Left ventricle myocardium superior (tissue), 1 donor: ENCODE data around the gene CTNNA3. TPM values are rescaled to one million over a fixed set of nuclear protein-coding genes. Genes with fewer than 3 reads are reported as not detected.

ENCODE experiments used
- ATAC-seq: fragments of 200-7000 bp; cut with Tn5 transposase; one replicate; pipeline ENCODE4 v1.9.1; 2020; ENCODE audit warnings: mild to moderate bottlenecking, moderate library complexity
- DNase-seq: peaks from one replicate; pipeline ENCODE4 v3.0.0-alpha.2; 2020
- intact Hi-C: fragments of 100-400 bp; cut with micrococcal nuclease; formaldehyde crosslinking; loops from one replicate; pipeline ENCODE4 v1.11.0; 2022
- total RNA-seq: library from RNA; stranded (reverse); fragmentation: NEBNext Ultra II Directional; extraction: Animal tissue kit (Norgen Biotek cat#: 25700); gene quantifications from one replicate; pipeline ENCODE4 v1.2.1, GENCODE V29; 2021
- donor health status: DM: no; HTN: yes; CAD: no; lungs with severe emphysema.

Gene CTNNA3
- total RNA-seq, 1 donor from 2014 or later, result 130 TPM

GRCh38 chr10:66095610-66096009 lies 1600.4 kb downstream of the CTNNA3 start:
- ATAC-seq (no peak), DNase-seq (no peak)
- intact Hi-C loops, result no loop called here

GRCh38 chr10:66085906-66086305 lies 1610.1 kb downstream of the CTNNA3 start:
- intact Hi-C loops, result no loop called here

DNA sequence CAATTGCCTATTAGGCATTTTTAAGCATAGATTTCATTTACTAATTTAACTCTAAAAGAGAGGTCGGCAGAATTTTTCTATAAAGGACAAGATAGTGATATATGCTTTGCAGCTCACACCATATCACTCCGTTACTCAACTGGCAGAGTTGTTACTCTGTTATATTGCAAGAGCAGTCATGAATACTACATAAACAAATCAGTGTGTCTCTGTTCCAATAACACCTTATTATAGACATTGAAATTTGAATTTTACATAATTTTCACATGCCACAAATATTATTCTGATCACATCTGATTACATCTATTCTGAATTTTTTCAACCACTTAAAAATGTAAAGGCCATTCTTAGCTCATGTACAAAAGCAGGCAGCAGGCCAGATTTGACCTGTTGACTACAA lies 1624.1 kb downstream of the CTNNA3 start:
- no peak for ATAC-seq
- intact Hi-C loops, result no loop called here
- no peak for DNase-seq

More at GRCh38 chr10:66085906-66086305, 1610.1 kb downstream of the CTNNA3 start:
- ATAC-seq, result no peak
- no peak for DNase-seq

DNA sequence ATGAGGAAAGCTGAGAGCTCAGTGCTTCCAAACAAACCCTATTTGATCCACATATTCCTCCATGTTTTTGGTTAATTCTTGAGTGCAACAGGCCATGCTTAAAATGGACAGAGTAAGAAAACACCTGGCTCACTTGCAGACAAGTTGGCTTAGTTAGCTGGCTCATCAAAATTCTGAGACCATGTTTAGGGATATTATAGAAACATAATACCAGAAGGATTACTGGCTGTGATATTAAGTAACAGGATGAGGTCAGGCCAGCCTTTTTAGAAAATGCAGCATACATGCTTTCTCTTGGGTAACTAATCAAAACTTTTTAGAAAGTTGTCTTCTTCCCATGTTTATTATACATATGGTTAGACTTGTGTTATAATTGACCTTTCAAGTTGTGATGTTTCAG lies 1637.4 kb downstream of the CTNNA3 start:
- ATAC-seq (no peak), DNase-seq (no peak)
- intact Hi-C loops, result no loop called here

GRCh38 chr10:66049335-66049734 lies 1646.7 kb downstream of the CTNNA3 start:
- ATAC-seq, result no peak
- no peak for DNase-seq
- intact Hi-C loops, result no loop called here

DNA sequence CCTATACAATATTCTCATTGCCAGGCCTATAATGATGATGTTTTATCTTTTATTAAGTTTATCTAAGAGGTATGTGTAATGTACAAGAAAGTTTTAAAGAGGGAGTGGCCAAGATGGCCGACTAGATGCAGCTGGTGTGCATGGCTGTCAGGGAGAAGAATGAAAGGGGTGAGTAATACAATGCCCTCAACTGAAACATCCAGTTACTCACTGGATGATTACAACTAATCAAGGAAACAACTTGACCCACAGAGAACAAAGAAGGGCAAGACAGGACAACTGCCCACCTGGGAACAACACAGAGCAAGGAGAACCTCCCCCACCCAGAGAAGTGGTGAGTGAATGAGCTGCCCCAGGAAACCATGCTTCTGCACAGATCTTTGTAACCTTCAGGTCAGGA lies 1650.1 kb downstream of the CTNNA3 start:
- DNase-seq, result no peak
- no peak for ATAC-seq

DNA sequence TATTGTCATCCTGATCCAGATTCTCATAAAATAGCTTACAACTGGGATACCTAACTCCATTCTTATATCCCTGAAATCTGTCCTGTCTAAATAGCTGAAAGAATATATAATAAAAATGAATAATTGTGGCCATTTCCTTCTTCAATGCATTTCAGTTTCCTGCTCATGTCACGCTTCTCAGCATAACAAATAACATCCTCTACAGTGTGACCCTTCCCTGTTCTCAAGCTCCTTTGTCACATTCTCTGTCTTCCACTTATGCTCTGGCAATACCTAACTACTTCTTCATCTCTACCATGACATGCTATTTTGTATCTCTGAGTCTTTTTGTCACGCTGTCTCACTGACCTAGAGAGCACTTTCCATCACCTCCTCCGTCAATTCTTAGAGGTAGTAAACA lies 1654.2 kb downstream of the CTNNA3 start:
- intact Hi-C loops, result no loop called here
- ATAC-seq (no peak), DNase-seq (no peak)

More for the DNA sequence above, 1650.1 kb downstream of the CTNNA3 start:
- intact Hi-C loops, result no loop called here

- no peak for DNase-seq
- intact Hi-C loops, result no loop called here
- no peak for ATAC-seq
These were observed 1657.4 kb downstream of the CTNNA3 start for GRCh38 chr10:66038623-66039022.

- intact Hi-C loops, result no loop called here
- no peak for ATAC-seq
- DNase-seq, result no peak
These were observed 1669.7 kb downstream of the CTNNA3 start for GRCh38 chr10:66026321-66026720.

DNA sequence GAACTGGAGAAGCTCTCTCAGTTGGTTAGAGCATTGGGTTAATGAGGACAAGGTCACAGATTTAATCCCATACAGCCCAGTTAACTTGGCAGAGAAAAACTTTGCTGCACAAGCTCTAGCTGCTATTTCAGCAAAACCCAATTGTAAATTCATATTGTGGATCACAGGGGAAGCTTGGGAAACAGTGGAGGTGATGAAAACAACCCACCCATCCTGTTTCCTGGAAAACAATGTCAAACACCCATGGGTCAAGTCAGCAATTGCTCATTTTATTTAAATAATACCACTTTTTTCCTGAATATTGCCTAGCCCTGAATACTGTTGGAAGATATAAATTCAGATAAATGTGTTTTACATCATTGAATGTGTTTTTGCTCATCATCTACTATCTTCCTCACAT lies 1670.8 kb downstream of the CTNNA3 start:
- no peak for DNase-seq
- ATAC-seq, result no peak
- intact Hi-C loops, result no loop called here

DNA sequence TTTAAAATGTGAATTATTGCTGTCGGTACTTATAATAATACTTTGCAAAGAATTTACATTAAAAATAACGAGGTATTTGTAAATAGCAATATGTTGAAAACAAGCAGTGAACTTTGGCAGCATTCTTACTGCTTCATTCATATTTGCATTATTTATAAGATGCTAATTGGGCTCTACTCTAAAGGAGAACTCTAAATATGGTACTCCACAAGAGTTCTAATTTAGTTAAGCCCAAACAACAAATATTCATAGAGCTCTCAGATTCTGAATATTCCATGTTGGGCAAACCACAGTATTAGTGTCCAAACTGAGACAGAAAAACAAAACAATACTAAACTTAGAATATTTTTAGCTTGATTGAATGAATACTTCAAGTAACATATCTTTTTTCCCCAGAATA lies 1674.6 kb downstream of the CTNNA3 start:
- intact Hi-C loops, result no loop called here
- ATAC-seq, result no peak
- no peak for DNase-seq

GRCh38 chr10:66008221-66008620 lies 1687.8 kb downstream of the CTNNA3 start:
- intact Hi-C loops, result no loop called here
- ATAC-seq, result no peak
- no peak for DNase-seq

DNA sequence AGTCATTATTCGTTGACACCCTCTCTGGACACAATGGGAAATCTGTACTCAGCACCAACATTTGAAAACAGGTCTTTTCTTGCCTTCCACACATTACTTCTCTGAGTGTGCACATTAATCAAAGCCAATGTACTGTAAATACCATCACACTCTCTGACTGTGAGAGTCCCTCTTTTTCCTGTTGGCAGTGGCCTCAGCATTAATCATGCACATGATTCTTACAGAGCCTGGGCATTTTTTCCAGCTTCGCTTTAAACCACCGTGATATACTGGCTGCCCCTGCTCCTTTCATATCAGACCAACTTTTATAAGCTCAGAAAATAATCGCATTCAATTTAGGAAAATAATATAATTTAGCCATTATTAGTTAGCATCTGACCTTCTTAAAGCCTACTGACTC lies 1689.6 kb downstream of the CTNNA3 start:
- ATAC-seq (no peak), DNase-seq (no peak)
- intact Hi-C loops, result no loop called here

- ATAC-seq (no peak), DNase-seq (no peak)
- intact Hi-C loops, result no loop called here
These were observed 1702.5 kb downstream of the CTNNA3 start for GRCh38 chr10:65993451-65993850.

DNA sequence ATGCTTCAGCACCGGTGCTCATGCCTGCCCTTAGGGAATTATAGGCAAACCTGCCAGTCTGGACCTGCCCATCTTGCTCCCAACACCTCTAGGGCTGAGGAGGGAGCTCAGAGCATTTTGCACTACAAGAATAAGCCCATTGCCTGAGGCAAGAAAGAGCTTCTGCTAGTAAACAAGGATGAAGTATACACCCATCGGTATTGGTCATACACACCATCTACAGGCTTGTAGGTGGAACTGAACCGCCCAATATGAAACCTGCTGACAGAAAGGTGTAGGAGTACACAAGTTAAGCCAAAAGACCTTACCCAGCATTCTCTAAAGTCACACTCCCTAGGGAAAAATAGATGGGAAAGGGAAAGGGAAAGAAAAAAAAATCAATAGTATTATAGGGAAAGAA lies 1727.1 kb downstream of the CTNNA3 start:
- ATAC-seq (no peak), DNase-seq (no peak)
- intact Hi-C loops, result no loop called here

- ATAC-seq, result no peak
- no peak for DNase-seq
- intact Hi-C loops, result no loop called here
These were observed 1727.6 kb downstream of the CTNNA3 start for GRCh38 chr10:65968437-65968836.

DNA sequence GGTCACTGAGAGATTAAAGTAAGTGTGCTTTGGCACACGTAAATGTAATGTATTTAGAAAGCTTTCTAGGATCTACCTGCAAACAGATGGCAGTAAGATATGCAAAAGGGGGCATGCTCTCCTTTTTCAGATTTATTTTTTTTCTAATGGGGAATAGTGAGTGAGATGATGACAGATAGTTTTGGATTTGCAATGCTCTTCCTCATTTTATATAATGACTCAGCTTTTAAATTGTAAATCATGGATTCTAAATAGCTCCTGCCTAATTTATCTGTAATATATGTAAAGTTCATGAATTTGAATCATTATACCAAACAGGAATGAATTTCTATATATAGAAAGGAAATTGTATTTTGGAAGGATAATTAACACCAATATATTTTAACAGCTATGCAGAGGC lies 1731.8 kb downstream of the CTNNA3 start:
- ATAC-seq (no peak), DNase-seq (no peak)
- intact Hi-C loops, result no loop called here

GRCh38 chr10:65952086-65952485 lies 1743.9 kb downstream of the CTNNA3 start:
- intact Hi-C loops, result no loop called here
- ATAC-seq (no peak), DNase-seq (no peak)

DNA sequence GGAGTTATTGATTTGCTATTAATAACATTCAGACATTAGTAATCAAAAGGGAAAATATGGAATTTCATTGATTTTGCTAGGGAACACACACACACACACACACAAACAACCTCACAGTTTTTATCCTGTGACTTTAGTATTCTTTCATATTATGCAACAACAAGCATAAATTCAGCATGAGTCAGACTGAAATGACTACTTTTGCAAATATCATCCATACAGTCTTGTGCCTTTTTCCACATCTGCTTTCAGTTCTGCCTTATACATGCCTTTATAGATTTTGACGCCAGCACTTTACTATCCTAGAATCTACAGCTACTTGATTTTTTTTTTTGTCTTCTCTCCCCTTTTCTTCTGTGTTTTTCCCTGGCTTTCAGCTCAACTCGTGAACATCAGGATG lies 1745.9 kb downstream of the CTNNA3 start:
- intact Hi-C loops, result no loop called here
- ATAC-seq, result no peak
- DNase-seq, result no peak

DNA sequence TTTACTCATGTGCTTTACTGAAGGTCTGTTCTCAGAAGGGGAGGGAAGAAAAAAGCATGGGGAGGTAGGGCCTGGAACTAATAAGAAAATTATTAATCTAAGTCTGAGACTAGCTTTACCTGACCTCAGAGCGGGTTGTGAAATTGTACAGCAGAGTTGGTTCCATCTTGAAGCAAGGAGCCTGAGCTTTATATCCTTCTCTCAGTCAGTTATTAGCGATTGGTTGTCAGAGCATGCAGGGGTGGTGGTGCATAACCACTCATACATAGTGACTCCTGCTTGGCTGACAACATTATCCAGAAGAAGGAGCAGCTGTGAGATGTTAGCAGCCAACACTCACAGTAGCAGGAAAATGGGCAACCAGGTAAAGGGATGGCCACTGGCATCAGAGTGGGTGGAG lies 1746.5 kb downstream of the CTNNA3 start:
- no peak for ATAC-seq
- intact Hi-C loops, result no loop called here
- no peak for DNase-seq

- DNase-seq (no peak), ATAC-seq (no peak)
- intact Hi-C loops, result no loop called here
These were observed 1750.9 kb downstream of the CTNNA3 start for GRCh38 chr10:65945061-65945460.

DNA sequence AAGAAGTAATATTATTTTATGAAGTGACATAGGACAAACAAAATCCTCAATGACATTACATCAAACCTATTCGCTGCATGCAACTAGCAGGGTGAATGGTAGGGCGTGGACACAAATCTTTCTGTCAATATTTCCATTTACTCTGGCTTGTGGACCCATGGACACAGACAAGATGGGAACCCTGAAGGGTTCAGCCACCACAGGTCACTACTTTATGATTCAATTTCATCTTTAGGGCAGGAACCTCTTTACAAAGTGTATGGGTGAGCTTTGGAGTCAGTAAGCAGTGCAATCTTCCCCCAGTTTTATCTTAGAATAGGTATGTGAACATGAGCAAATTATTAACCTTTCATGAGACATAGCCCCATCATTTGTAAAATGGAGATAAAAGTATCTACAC lies 1752.5 kb downstream of the CTNNA3 start:
- intact Hi-C loops, result no loop called here
- DNase-seq (no peak), ATAC-seq (no peak)
